Sciatic nerve (tissue), 2 donors: ENCODE results near the gene NLRP2B. TPM values are rescaled to one million over a fixed set of nuclear protein-coding genes. Genes with fewer than 3 reads are reported as not detected.
"Not testable (repeated sequence)": the region's sequence is repeated elsewhere in the genome, so short reads cannot be mapped to it uniquely, and the experiment has no call there.

Experiments used
- ATAC-seq: fragments of 200-7000 bp; cut with Tn5 transposase; one replicate; pipeline ENCODE4 v1.9.1; 2020; ENCODE audit warnings: mild to moderate bottlenecking, moderate library complexity
- DNase-seq: peaks from one replicate; pipeline ENCODE4 v3.0.0-alpha.2; 2020; ENCODE audit warnings: low spot score
- intact Hi-C: fragments of 100-400 bp; cut with DNase I; formaldehyde crosslinking; loops from one replicate; pipeline ENCODE4 v1.14.2; 2022
- total RNA-seq: library from RNA; stranded (reverse); fragmentation: NEBNext Ultra II Directional; extraction: Animal tissue kit (Norgen Biotek cat#: 25700); gene quantifications from one replicate; pipeline ENCODE4 v1.2.1, GENCODE V29; 2021
- donor health status: DM: no; HTN: no; CAD: no.
- donor health status: DM: no; HTN: no; CAD: no.

Gene NLRP2B
- 0.13 TPM for total RNA-seq

GRCh38 chrX:57680160-57680559, at the start of gene NLRP2B:
NLRP2B (minus strand) TSS chrX:57680260.
- intact Hi-C loops, result no loop called here
- no peak for DNase-seq
- ATAC-seq, result no peak

- DNase-seq, ATAC-seq, intact Hi-C loops: not testable (repeated sequence)
Measured at GRCh38 chrX:57725995-57726394, 45.9 kb upstream of the NLRP2B start.

GRCh38 chrX:57681341-57681740, 1.3 kb upstream of the NLRP2B start:
- DNase-seq (no peak), ATAC-seq (no peak)
- intact Hi-C loops, result no loop called here

GRCh38 chrX:57678686-57679428, 1.2 kb downstream of the NLRP2B start:
- intact Hi-C loops, result no loop called here
- peak; percentile 40 for DNase-seq

GRCh38 chrX:57677132-57677858, 2.8 kb downstream of the NLRP2B start:
- ATAC-seq (no peak), DNase-seq (no peak)
- intact Hi-C loops, result no loop called here

More at GRCh38 chrX:57678686-57679428, 1.2 kb downstream of the NLRP2B start:
- ATAC-seq, result no peak

- ATAC-seq, result no peak
- no peak for DNase-seq
- intact Hi-C loops, result no loop called here
Measured at GRCh38 chrX:57675320-57675719, 4.7 kb downstream of the NLRP2B start.

- no peak for ATAC-seq
- no peak for DNase-seq
- intact Hi-C loops, result no loop called here
Measured at GRCh38 chrX:57674861-57675260, 5.2 kb downstream of the NLRP2B start.

GRCh38 chrX:57669961-57670360, 10.1 kb downstream of the NLRP2B start:
- DNase-seq, result no peak
- ATAC-seq, result no peak
- intact Hi-C loops, result no loop called here

GRCh38 chrX:57667010-57667409, 13.1 kb downstream of the NLRP2B start:
- no peak for ATAC-seq
- DNase-seq, result no peak
- intact Hi-C loops, result no loop called here

GRCh38 chrX:57655065-57655464, 25.0 kb downstream of the NLRP2B start:
- intact Hi-C loops, result no loop called here
- DNase-seq, result no peak
- no peak for ATAC-seq

- intact Hi-C loops, result no loop called here
- ATAC-seq (no peak), DNase-seq (no peak)
Measured at GRCh38 chrX:57652705-57653104, 27.4 kb downstream of the NLRP2B start.

GRCh38 chrX:57651169-57651919, 28.7 kb downstream of the NLRP2B start:
- ATAC-seq, result no peak
- DNase-seq, result no peak
- intact Hi-C loops, result no loop called here

- DNase-seq, result no peak
- ATAC-seq, result no peak
- intact Hi-C loops, result no loop called here
Measured at GRCh38 chrX:57647020-57647419, 33.0 kb downstream of the NLRP2B start.

- intact Hi-C loops, result no loop called here
- no peak for ATAC-seq
- no peak for DNase-seq
Measured at GRCh38 chrX:57643698-57644097, 36.4 kb downstream of the NLRP2B start.

- ATAC-seq (no peak), DNase-seq (no peak)
- intact Hi-C loops, result no loop called here
Measured at GRCh38 chrX:57641338-57641737, 38.7 kb downstream of the NLRP2B start.

- ATAC-seq (no peak), DNase-seq (no peak)
- intact Hi-C loops, result no loop called here
Measured at GRCh38 chrX:57640674-57641016, 39.4 kb downstream of the NLRP2B start.

GRCh38 chrX:57629438-57629837, 50.6 kb downstream of the NLRP2B start:
- intact Hi-C loops, DNase-seq, ATAC-seq: not testable (repeated sequence)
